ENCODE results near the gene PILRA. TPM values are rescaled to one million over a fixed set of nuclear protein-coding genes. Genes with fewer than 3 reads are reported as not detected.
A peak's percentile ranks its signal among the peaks of the same experiment; 100 is the strongest.

Gene PILRA
- total and polyA plus RNA-seq, 10 of the 15 experiments (the other 5 are each of a cell fraction or from before 2014, with no cell fraction given) = 6.6 to 43.3 (median 11.5) TPM

- ATAC-seq = no peak
- intact Hi-C loops (cut with micrococcal nuclease; ENCODE audit: unreplicated experiment) = no loop called here
- Histone ChIP-seq H3K9ac (ENCODE audit: control insufficient read depth, insufficient read depth, low read length) (no peak overlapping the region), H3K4me3 (no peak overlapping the region), H3K4me2 (ENCODE audit: control insufficient read depth, insufficient read depth) (no peak overlapping the region), H3K36me3 (ENCODE audit: control insufficient read depth in 2 of 2, insufficient read depth in 2 of 2, low read length in 1 of 2) (no peaks in the 10 kb centered on the region), H3K4me1 (ENCODE audit: control insufficient read depth, insufficient read depth, low read length) (peaks cover 17% of the 10 kb centered on the region), H4K20me1 (ENCODE audit: control insufficient read depth, insufficient read depth) (no peaks in the 10 kb centered on the region), H3K79me2 (ENCODE audit: control insufficient read depth, insufficient read depth, low read length) (no peaks in the 10 kb centered on the region), H3K27me3 (replicated peaks in 1 of 2; ENCODE audit: control insufficient read depth in 2 of 2, insufficient read depth in 2 of 2, low read length in 1 of 2) (no peaks in the 10 kb centered on the region), H3K9me3 (replicated peaks; ENCODE audit: control insufficient read depth, insufficient read depth, low read length) (no peaks in the 10 kb centered on the region), H3K27ac (ENCODE audit: control insufficient read depth, insufficient read depth) (no peak overlapping the region), H2AFZ (ENCODE audit: control insufficient read depth, low read depth, low read length) (no peak overlapping the region)
- SMC1A ChIA-PET (ENCODE audit: uncharacterized antibody, unreplicated experiment) = interaction anchor here (0.9 kb wide), 1 partner anchor 24 kb away, joined by 3 read pairs; no protein-coding TSS in a partner anchor
- FAIRE-seq = no peak
- RAD21 ChIA-PET (ENCODE audit: unreplicated experiment) = interaction anchor here (0.8 to 3.8 kb wide), 2 partner anchors 26 to 42 kb away, joined by 4 to 16 read pairs; no protein-coding TSS in a partner anchor
- POLR2A ChIA-PET = interaction anchor here (0.8 to 2.2 kb wide), 4 partner anchors 10 to 31 kb away, joined by 3 to 6 read pairs (median 3); no protein-coding TSS in a partner anchor
- 90% methylated on average over 10 of the region's 11 CpGs for WGBS (ENCODE audit: insufficient coverage, insufficient replicate concordance, low lambda C conversion rate, missing lambda C conversion rate)
- no TSS peak for BruUV-seq (replicated peaks)
- DNase-seq (ENCODE audit: low read depth, low spot score) = no peak
- TF ChIP-seq PBX3 (IDR thresholded peaks at IDR 0.05; ENCODE audit: insufficient replicate concordance, low read depth, low read length) = no peak
- no peak for TF ChIP-seq POLR2AphosphoS2 (IDR thresholded peaks at IDR 0.05; ENCODE audit: low read depth, low read length)
- TF ChIP-seq POLR2AphosphoS5 (IDR thresholded peaks at IDR 0.05; ENCODE audit: low read length) = no peak
- TF ChIP-seq ZBTB33 (IDR thresholded peaks at IDR 0.05) = peak; percentile 96
- peak; percentile 17; the same call in 1 of the 2 replicates for TF ChIP-seq RAD21 (IDR thresholded peaks at IDR 0.05; ENCODE audit: insufficient read depth, low read depth, low read length)
- TF ChIP-seq KDM1A (IDR thresholded peaks at IDR 0.05; ENCODE audit: borderline replicate concordance) = no peak
- TF ChIP-seq ZNF24 (IDR thresholded peaks at IDR 0.05) = no peak
- CTCF ChIA-PET = interaction anchor here (1.2 to 1.8 kb wide), 3 partner anchors 10 to 268 kb away, joined by 4 to 5 read pairs (median 5); no protein-coding TSS in a partner anchor
- in situ Hi-C loops (cut with MboI) = no loop called here
Measured at GRCh38 chr7:100400656-100401055, 27.4 kb downstream of the PILRA start.
